ENCODE data around the gene GABARAPL1.

DNA sequence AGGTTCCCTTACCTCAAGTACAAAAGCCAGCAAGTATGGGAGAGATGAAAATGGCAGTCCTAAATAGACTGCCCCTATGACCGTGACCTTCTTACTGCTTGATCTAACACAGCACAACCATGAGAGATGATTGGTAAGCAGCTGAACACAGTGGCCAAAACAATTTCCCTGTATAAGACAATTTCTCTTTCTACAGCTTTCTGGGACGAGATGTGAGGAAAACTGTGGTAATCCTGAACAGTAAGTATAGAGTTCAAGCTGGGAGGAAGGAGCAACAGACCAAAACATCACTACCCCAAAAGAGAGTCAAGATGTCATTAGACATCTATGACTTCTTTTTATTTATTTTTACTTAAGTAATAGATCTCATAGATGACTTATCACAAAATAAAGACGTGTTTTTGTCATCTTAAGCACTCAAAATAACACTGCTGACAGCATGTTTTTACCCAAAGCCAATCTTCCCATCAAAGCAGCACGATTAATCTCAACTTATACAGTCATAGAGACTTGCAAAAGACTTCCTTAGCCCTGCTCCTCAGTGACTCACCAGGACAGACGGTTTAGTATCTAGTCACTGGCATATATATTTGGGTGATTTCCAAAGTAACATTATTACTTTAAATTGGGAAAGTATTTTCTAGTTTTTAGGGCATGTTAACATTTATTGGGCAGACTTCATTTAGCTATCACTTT is 30.2 kb upstream of the GABARAPL1 start:
- TF ChIP-seq, protein P1, sequence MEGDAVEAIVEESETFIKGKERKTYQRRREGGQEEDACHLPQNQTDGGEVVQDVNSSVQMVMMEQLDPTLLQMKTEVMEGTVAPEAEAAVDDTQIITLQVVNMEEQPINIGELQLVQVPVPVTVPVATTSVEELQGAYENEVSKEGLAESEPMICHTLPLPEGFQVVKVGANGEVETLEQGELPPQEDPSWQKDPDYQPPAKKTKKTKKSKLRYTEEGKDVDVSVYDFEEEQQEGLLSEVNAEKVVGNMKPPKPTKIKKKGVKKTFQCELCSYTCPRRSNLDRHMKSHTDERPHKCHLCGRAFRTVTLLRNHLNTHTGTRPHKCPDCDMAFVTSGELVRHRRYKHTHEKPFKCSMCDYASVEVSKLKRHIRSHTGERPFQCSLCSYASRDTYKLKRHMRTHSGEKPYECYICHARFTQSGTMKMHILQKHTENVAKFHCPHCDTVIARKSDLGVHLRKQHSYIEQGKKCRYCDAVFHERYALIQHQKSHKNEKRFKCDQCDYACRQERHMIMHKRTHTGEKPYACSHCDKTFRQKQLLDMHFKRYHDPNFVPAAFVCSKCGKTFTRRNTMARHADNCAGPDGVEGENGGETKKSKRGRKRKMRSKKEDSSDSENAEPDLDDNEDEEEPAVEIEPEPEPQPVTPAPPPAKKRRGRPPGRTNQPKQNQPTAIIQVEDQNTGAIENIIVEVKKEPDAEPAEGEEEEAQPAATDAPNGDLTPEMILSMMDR (IDR thresholded peaks at IDR 0.05; ENCODE audit: low read depth, low read length): no peak
- no peak for TF ChIP-seq POLR2A (IDR thresholded peaks at IDR 0.05; ENCODE audit: extremely low read depth, insufficient read length)
- no peak for TF ChIP-seq MYC (IDR thresholded peaks at IDR 0.05; ENCODE audit: low read depth, low read length)

Measured in NB4 (cell line).